Activated CD4-positive, alpha-beta T cell treated with anti-CD3 and anti-CD28 coated beads, Interleukin-2, amount 10 ng/mL, durations not matched to agents 24 days and 14 days (primary cell): Measurements from ENCODE around the gene ZNF732. TPM values are rescaled to one million over a fixed set of nuclear protein-coding genes. Genes with fewer than 3 reads are reported as not detected.
"Not testable (repeated sequence)": the region's sequence is repeated elsewhere in the genome, so short reads cannot be mapped to it uniquely, and the experiment has no call there.

ENCODE experiments used
- DNase-seq: peaks from one replicate; pipeline ENCODE4 v3.0.0; 2022
- H3K27ac Mint-ChIP-seq: one replicate; pipeline ENCODE4 v1.8.0; 2022; ENCODE audit warnings: mild to moderate bottlenecking, mixed read lengths
- H3K27me3 Mint-ChIP-seq: one replicate; pipeline ENCODE4 v1.8.0; 2022; ENCODE audit warnings: mixed read lengths
- H3K36me3 Mint-ChIP-seq: one replicate; pipeline ENCODE4 v1.8.0; 2022; ENCODE audit warnings: low read depth, mild to moderate bottlenecking, mixed read lengths
- H3K4me1 Mint-ChIP-seq: one replicate; pipeline ENCODE4 v1.8.0; 2021; ENCODE audit warnings: mixed read lengths
- H3K4me3 Mint-ChIP-seq: one replicate; pipeline ENCODE4 v1.8.0; 2022; ENCODE audit warnings: mild to moderate bottlenecking, moderate library complexity, mixed read lengths
- H3K9me3 Mint-ChIP-seq: one replicate; pipeline ENCODE4 v1.8.0; 2021; ENCODE audit warnings: mixed read lengths
- intact Hi-C: fragments of 100-400 bp; cut with micrococcal nuclease; formaldehyde crosslinking; loops from one replicate; pipeline ENCODE4 v1.15.1; 2023
- total RNA-seq: library from RNA; stranded (reverse); gene quantifications from 2 replicates; pipeline ENCODE4 v1.2.3, GENCODE V29; 2022

The ZNF732 gene
- total RNA-seq, 1 donor from 2014 or later = not detected

GRCh38 chr4:304516-304915 lies 758 bp downstream of the ZNF732 start:
- H3K9me3 Mint-ChIP-seq = peaks cover 22% of the 10 kb centered on the region
- DNase-seq, H3K36me3 Mint-ChIP-seq, H3K4me3 Mint-ChIP-seq, H3K27ac Mint-ChIP-seq, intact Hi-C loops, H3K4me1 Mint-ChIP-seq, H3K27me3 Mint-ChIP-seq: not testable (repeated sequence)

GRCh38 chr4:302381-302780 lies 2.9 kb downstream of the ZNF732 start:
- H3K4me1 Mint-ChIP-seq = no peaks in the 10 kb centered on the region
- H3K9me3 Mint-ChIP-seq = peaks cover 29% of the 10 kb centered on the region
- no peak overlapping the region for H3K4me3 Mint-ChIP-seq
- H3K36me3 Mint-ChIP-seq = peaks cover 2% of the 10 kb centered on the region
- H3K27ac Mint-ChIP-seq = no peak overlapping the region
- intact Hi-C loops = no loop called here
- H3K27me3 Mint-ChIP-seq = no peaks in the 10 kb centered on the region
- no peak for DNase-seq

- Mint-ChIP-seq H3K9me3 (peaks cover 16% of the 10 kb centered on the region), H3K27ac (no peak overlapping the region), H3K27me3 (no peaks in the 10 kb centered on the region), H3K4me3 (no peak overlapping the region), H3K36me3 (no peaks in the 10 kb centered on the region), H3K4me1 (no peaks in the 10 kb centered on the region)
- DNase-seq = no peak
- intact Hi-C loops = no loop called here
Observed at GRCh38 chr4:294732-295131, 10.5 kb downstream of the ZNF732 start.

- Mint-ChIP-seq H3K4me1 (no peaks in the 10 kb centered on the region), H3K9me3 (peaks cover 5% of the 10 kb centered on the region)
- no peak for DNase-seq
Observed at GRCh38 chr4:288891-289290, 16.4 kb downstream of the ZNF732 start.

GRCh38 chr4:273309-274017 lies 31.8 kb downstream of the ZNF732 start:
- intact Hi-C loops = no loop called here

More at GRCh38 chr4:288891-289290, 16.4 kb downstream of the ZNF732 start:
- H3K4me3 Mint-ChIP-seq = no peak overlapping the region
- no peaks in the 10 kb centered on the region for H3K27me3 Mint-ChIP-seq
- no peak overlapping the region for H3K27ac Mint-ChIP-seq
- H3K36me3 Mint-ChIP-seq = no peaks in the 10 kb centered on the region
- intact Hi-C loops = no loop called here

GRCh38 chr4:271492-272103 lies 33.7 kb downstream of the ZNF732 start:
- no peak for DNase-seq
- Mint-ChIP-seq H3K4me3 (no peak overlapping the region), H3K36me3 (peaks cover 2% of the 10 kb centered on the region), H3K9me3 (peaks cover 17% of the 10 kb centered on the region), H3K27ac (no peak overlapping the region), H3K27me3 (no peaks in the 10 kb centered on the region), H3K4me1 (no peaks in the 10 kb centered on the region)
- intact Hi-C loops = no loop called here

More at GRCh38 chr4:273309-274017, 31.8 kb downstream of the ZNF732 start:
- no peaks in the 10 kb centered on the region for H3K4me1 Mint-ChIP-seq
- no peaks in the 10 kb centered on the region for H3K27me3 Mint-ChIP-seq
- DNase-seq = no peak
- peaks cover 2% of the 10 kb centered on the region for H3K36me3 Mint-ChIP-seq
- peaks cover 21% of the 10 kb centered on the region for H3K9me3 Mint-ChIP-seq
- no peak overlapping the region for H3K4me3 Mint-ChIP-seq
- H3K27ac Mint-ChIP-seq = no peak overlapping the region

- H3K4me1 Mint-ChIP-seq, H3K27ac Mint-ChIP-seq, H3K27me3 Mint-ChIP-seq, H3K4me3 Mint-ChIP-seq, DNase-seq, H3K36me3 Mint-ChIP-seq, intact Hi-C loops: not testable (repeated sequence)
- peaks cover 36% of the 10 kb centered on the region for H3K9me3 Mint-ChIP-seq
Observed at GRCh38 chr4:259240-259639, 46.0 kb downstream of the ZNF732 start.

- Mint-ChIP-seq H3K27ac (no peak overlapping the region), H3K27me3 (no peaks in the 10 kb centered on the region), H3K4me3 (no peak overlapping the region), H3K36me3 (peaks cover 2% of the 10 kb centered on the region), H3K9me3 (peaks cover 28% of the 10 kb centered on the region), H3K4me1 (no peaks in the 10 kb centered on the region)
- no peak for DNase-seq
- intact Hi-C loops = no loop called here
Observed at GRCh38 chr4:256492-256891, 48.8 kb downstream of the ZNF732 start.

GRCh38 chr4:253936-254756 lies 51.1 kb downstream of the ZNF732 start:
- Mint-ChIP-seq H3K27me3 (no peaks in the 10 kb centered on the region), H3K36me3 (peaks cover 2% of the 10 kb centered on the region), H3K4me3 (no peak overlapping the region), H3K4me1 (no peaks in the 10 kb centered on the region), H3K27ac (no peak overlapping the region), H3K9me3 (peaks cover 24% of the 10 kb centered on the region)
- no peak for DNase-seq
- intact Hi-C loops = no loop called here

GRCh38 chr4:252065-252601 lies 53.1 kb downstream of the ZNF732 start:
- no peak overlapping the region for H3K27ac Mint-ChIP-seq
- H3K27me3 Mint-ChIP-seq = no peaks in the 10 kb centered on the region
- no peak overlapping the region for H3K4me3 Mint-ChIP-seq
- DNase-seq = no peak
- intact Hi-C loops = no loop called here
- H3K9me3 Mint-ChIP-seq = peaks cover 29% of the 10 kb centered on the region
- no peaks in the 10 kb centered on the region for H3K4me1 Mint-ChIP-seq
- H3K36me3 Mint-ChIP-seq = peaks cover 2% of the 10 kb centered on the region

GRCh38 chr4:244471-244870 lies 60.8 kb downstream of the ZNF732 start:
- peaks cover 9% of the 10 kb centered on the region for H3K9me3 Mint-ChIP-seq
- no peaks in the 10 kb centered on the region for H3K27me3 Mint-ChIP-seq
- intact Hi-C loops = loop anchor here (1.0 to 10.0 kb wide), 4 partner anchors 93 to 430 kb away; partner anchors contain the start of genes ATP5ME, MYL5, ZNF141 and ZNF718
- no peaks in the 10 kb centered on the region for H3K36me3 Mint-ChIP-seq
- H3K4me1 Mint-ChIP-seq = peaks cover 8% of the 10 kb centered on the region
- peak; percentile 88 for DNase-seq
- H3K27ac Mint-ChIP-seq = no peak overlapping the region
- H3K4me3 Mint-ChIP-seq = no peak overlapping the region

- intact Hi-C loops = loop anchor here (5.0 to 10.0 kb wide), 3 partner anchors 94 to 231 kb away; partner anchors contain the start of genes ZNF141 and ZNF718
- DNase-seq = no peak
- Mint-ChIP-seq H3K36me3 (no peaks in the 10 kb centered on the region), H3K27me3 (no peaks in the 10 kb centered on the region), H3K9me3 (peaks cover 9% of the 10 kb centered on the region), H3K27ac (no peak overlapping the region), H3K4me3 (no peak overlapping the region), H3K4me1 (peaks cover 8% of the 10 kb centered on the region)
Observed at GRCh38 chr4:243426-243825, 61.8 kb downstream of the ZNF732 start.

- H3K4me1 Mint-ChIP-seq = peaks cover 8% of the 10 kb centered on the region
- H3K36me3 Mint-ChIP-seq = no peaks in the 10 kb centered on the region
- peak overlapping the region; percentile 82 for H3K4me3 Mint-ChIP-seq
- H3K27me3 Mint-ChIP-seq = no peaks in the 10 kb centered on the region
- peak; percentile 91 for DNase-seq
- H3K9me3 Mint-ChIP-seq = peaks cover 4% of the 10 kb centered on the region
- intact Hi-C loops = loop anchor here (1.0 to 10.0 kb wide), 4 partner anchors 95 to 257 kb away; partner anchors contain the start of genes PIGG, ZNF141, ZNF718 and ZNF721
- peak overlapping the region; percentile 63 for H3K27ac Mint-ChIP-seq
Observed at GRCh38 chr4:242121-242848, 63.0 kb downstream of the ZNF732 start.
